ENCODE measurements around the gene CRYGD.
"Not testable (repeated sequence)": the region's sequence is repeated elsewhere in the genome, so short reads cannot be mapped to it uniquely, and the experiment has no call there.

Gene CRYGD

DNA sequence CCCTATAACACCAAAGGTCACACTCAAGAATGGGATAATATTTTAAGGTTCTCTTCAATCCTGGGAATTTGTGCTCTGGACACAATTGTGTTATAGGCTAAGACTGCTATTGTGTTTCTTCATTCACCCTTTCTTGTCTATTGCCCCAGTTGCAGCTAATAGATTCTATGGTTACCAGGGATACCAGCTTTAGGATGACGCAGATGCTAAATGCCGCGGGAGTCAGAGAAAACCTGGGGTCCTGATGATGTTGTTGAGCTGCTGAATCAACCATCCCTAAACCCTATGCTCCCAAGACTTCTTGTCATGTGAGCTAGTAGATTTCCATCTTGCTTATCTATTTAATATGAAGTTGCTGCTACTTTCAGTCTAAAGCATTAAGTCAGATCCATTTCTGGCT lies 5.4 kb downstream of the CRYGD start:
- no peak for ATAC-seq
- TF ChIP-seq, protein P1, sequence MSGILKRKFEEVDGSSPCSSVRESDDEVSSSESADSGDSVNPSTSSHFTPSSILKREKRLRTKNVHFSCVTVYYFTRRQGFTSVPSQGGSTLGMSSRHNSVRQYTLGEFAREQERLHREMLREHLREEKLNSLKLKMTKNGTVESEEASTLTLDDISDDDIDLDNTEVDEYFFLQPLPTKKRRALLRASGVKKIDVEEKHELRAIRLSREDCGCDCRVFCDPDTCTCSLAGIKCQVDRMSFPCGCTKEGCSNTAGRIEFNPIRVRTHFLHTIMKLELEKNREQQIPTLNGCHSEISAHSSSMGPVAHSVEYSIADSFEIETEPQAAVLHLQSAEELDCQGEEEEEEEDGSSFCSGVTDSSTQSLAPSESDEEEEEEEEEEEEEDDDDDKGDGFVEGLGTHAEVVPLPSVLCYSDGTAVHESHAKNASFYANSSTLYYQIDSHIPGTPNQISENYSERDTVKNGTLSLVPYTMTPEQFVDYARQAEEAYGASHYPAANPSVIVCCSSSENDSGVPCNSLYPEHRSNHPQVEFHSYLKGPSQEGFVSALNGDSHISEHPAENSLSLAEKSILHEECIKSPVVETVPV (CRISPR knock-in tag; IDR thresholded peaks at IDR 0.05), result no peak

DNA sequence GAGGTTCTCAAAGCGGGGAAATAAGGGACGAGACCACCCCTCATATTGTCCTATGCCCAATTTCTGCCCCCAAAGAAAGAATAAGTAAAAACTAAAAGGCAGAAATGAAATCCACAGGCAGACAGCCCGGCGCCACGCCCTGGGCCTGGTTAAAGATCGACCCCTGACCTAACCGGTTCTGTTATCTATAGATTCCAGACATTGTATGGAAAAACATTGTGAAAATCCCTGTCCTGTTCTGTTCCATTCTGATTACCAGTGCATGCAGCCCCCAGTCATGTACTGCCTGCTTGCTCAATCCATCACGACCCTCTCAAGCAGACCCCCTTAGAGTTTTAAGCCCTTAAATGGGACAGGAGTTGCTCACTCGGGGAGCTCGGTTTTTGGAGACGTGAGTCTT lies 6.9 kb downstream of the CRYGD start:
- not testable (repeated sequence) for ATAC-seq

DNA sequence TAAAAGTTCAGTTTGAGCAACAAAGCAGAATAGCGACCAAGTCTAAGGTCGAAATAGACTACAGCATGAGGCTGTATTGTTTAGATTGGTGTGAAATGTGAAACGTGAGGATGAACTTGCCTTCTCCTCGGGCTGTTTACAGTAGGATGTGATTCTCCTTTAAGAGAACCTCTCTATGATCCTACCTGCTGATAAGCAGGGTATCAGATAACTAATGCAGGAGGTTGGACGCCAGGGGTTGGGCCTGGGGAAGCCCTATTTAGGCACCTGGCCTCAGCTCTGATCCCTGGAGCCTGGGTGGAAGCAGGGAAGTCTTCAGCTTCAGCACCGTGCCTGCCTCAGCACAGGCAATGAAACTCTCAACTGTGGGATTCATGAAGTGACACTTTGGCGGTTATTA lies 11.4 kb downstream of the CRYGD start:
- ATAC-seq, result no peak
- TF ChIP-seq ZFP3 (CRISPR knock-in tag; IDR thresholded peaks at IDR 0.05), result no peak
- TF ChIP-seq TOX (CRISPR knock-in tag; IDR thresholded peaks at IDR 0.05; ENCODE audit: borderline replicate concordance), result no peak
- TF ChIP-seq, protein P2, sequence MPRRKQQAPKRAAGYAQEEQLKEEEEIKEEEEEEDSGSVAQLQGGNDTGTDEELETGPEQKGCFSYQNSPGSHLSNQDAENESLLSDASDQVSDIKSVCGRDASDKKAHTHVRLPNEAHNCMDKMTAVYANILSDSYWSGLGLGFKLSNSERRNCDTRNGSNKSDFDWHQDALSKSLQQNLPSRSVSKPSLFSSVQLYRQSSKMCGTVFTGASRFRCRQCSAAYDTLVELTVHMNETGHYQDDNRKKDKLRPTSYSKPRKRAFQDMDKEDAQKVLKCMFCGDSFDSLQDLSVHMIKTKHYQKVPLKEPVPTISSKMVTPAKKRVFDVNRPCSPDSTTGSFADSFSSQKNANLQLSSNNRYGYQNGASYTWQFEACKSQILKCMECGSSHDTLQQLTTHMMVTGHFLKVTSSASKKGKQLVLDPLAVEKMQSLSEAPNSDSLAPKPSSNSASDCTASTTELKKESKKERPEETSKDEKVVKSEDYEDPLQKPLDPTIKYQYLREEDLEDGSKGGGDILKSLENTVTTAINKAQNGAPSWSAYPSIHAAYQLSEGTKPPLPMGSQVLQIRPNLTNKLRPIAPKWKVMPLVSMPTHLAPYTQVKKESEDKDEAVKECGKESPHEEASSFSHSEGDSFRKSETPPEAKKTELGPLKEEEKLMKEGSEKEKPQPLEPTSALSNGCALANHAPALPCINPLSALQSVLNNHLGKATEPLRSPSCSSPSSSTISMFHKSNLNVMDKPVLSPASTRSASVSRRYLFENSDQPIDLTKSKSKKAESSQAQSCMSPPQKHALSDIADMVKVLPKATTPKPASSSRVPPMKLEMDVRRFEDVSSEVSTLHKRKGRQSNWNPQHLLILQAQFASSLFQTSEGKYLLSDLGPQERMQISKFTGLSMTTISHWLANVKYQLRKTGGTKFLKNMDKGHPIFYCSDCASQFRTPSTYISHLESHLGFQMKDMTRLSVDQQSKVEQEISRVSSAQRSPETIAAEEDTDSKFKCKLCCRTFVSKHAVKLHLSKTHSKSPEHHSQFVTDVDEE (CRISPR knock-in tag; IDR thresholded peaks at IDR 0.05), result no peak
- TF ChIP-seq ZFP30 (CRISPR knock-in tag; IDR thresholded peaks at IDR 0.05), result no peak

DNA sequence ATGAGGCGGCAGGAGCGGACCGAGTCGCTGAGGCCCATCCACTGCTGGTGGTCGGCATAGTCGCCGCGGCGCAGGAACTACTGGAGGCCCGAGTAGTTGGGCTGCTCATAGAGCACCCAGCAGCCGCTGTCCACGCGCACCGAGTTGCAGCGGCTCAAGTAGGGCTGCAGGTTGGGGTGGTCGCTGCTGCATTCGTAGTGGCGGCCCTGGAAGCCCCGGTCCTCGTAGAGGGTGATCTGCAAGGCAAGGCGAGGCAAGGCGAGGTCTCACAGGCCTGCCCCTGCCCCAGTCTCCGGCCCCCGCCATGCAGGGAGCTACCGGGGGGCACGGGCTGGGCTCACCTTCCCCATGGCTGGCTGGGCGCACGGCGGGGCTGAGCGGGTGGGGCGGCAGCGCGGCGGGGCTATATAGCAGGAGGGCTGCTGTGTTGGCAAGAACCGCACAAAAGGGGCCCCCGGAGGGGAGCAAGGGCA lies 12.0 kb downstream of the CRYGD start:
- not testable (repeated sequence) for ATAC-seq

DNA sequence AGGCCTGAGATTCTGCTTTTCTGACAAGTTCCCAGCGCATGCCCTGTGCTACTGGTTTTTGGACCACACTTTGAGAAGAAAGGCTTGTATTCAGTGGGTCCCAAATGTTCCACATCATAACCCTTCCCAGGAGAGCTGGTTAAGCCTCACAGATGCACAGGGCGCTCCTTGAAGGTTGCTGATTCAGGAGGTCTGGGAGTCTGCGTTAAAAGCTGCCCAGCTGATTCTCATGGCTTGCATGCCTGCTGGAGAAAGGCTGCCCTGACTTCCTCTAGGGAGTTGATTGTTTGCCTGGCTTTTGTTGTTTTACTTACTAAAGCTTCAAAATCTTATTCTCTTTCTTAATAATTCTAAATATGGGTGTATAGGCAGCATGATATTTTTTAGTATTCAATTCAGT lies 20.7 kb downstream of the CRYGD start:
- TF ChIP-seq PPARA (CRISPR knock-in tag; IDR thresholded peaks at IDR 0.05; ENCODE audit: borderline replicate concordance) (no peak), CSDC2 (CRISPR knock-in tag; IDR thresholded peaks at IDR 0.05) (no peak), ISL1 (CRISPR knock-in tag; IDR thresholded peaks at IDR 0.05) (no peak), ESRRG (CRISPR knock-in tag; IDR thresholded peaks at IDR 0.05) (no peak), TCF4 (CRISPR knock-in tag; IDR thresholded peaks at IDR 0.05; ENCODE audit: borderline replicate concordance) (no peak), ZC3H10 (CRISPR knock-in tag; IDR thresholded peaks at IDR 0.05) (no peak), OSR1 (CRISPR knock-in tag; IDR thresholded peaks at IDR 0.05) (no peak), TOX (CRISPR knock-in tag; IDR thresholded peaks at IDR 0.05; ENCODE audit: borderline replicate concordance) (no peak)
- TF ChIP-seq, protein P3, sequence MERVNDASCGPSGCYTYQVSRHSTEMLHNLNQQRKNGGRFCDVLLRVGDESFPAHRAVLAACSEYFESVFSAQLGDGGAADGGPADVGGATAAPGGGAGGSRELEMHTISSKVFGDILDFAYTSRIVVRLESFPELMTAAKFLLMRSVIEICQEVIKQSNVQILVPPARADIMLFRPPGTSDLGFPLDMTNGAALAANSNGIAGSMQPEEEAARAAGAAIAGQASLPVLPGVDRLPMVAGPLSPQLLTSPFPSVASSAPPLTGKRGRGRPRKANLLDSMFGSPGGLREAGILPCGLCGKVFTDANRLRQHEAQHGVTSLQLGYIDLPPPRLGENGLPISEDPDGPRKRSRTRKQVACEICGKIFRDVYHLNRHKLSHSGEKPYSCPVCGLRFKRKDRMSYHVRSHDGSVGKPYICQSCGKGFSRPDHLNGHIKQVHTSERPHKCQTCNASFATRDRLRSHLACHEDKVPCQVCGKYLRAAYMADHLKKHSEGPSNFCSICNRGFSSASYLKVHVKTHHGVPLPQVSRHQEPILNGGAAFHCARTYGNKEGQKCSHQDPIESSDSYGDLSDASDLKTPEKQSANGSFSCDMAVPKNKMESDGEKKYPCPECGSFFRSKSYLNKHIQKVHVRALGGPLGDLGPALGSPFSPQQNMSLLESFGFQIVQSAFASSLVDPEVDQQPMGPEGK (CRISPR knock-in tag; IDR thresholded peaks at IDR 0.05; ENCODE audit: borderline replicate concordance), result no peak
- ATAC-seq, result no peak

DNA sequence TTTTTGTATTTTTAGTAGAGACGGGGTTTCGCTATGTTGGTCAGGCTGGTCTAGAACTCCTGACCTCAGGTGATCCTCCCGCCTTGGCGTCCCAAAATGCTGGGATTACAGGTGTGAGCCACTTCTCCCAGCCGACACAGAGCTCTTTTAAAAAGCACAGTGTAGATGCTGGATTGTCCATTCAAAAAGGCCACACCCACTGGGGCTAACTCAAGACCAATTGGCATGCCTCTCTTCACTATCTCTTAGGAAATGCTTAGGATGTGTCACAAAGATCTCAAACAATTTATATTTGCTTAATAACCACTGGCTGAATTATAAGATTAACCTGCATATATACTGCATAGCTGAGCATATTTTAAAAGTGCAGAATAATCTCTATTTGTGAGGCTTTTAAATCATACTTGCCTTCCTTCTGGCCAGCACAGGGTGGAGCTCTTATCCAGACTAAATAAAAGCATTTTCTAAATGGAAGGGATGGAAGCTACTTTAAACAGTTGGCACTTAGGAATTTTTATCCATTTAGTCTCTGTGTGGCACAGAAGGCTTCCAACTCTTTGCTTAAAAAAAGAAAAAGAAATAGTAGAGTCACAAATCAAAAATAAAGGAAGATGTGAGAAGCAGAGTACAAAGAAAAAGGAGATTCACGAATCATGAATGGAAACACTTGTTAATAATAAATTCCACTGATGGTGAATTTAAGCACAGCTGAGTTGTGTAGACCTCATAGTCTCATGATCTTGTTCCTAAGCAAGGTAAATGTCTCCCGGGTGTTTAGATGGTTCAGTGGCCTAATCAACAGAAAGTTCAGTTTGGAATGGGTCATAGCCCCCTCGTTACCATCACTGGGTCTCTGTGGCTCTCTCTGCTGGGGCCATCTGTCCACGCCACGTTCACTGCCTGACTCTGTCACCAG lies 22.4 kb downstream of the CRYGD start:
- TF ChIP-seq PPARA (CRISPR knock-in tag; IDR thresholded peaks at IDR 0.05; ENCODE audit: borderline replicate concordance) (no peak), TOX (CRISPR knock-in tag; IDR thresholded peaks at IDR 0.05; ENCODE audit: borderline replicate concordance) (no peak), ZC3H10 (CRISPR knock-in tag; IDR thresholded peaks at IDR 0.05) (no peak), TCF4 (CRISPR knock-in tag; IDR thresholded peaks at IDR 0.05; ENCODE audit: borderline replicate concordance) (no peak), ZNF8 (CRISPR knock-in tag; IDR thresholded peaks at IDR 0.05) (no peak), GLIS3 (CRISPR knock-in tag; IDR thresholded peaks at IDR 0.05) (no peak), ESRRG (CRISPR knock-in tag; IDR thresholded peaks at IDR 0.05) (no peak), ISL1 (CRISPR knock-in tag; IDR thresholded peaks at IDR 0.05) (no peak)
- TF ChIP-seq, protein P4, sequence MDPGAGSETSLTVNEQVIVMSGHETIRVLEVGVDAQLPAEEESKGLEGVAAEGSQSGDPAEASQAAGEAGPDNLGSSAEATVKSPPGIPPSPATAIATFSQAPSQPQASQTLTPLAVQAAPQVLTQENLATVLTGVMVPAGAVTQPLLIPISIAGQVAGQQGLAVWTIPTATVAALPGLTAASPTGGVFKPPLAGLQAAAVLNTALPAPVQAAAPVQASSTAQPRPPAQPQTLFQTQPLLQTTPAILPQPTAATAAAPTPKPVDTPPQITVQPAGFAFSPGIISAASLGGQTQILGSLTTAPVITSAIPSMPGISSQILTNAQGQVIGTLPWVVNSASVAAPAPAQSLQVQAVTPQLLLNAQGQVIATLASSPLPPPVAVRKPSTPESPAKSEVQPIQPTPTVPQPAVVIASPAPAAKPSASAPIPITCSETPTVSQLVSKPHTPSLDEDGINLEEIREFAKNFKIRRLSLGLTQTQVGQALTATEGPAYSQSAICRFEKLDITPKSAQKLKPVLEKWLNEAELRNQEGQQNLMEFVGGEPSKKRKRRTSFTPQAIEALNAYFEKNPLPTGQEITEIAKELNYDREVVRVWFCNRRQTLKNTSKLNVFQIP (CRISPR knock-in tag; IDR thresholded peaks at IDR 0.05; ENCODE audit: borderline replicate concordance, low read depth), result no peak
- TF ChIP-seq, protein P1 (CRISPR knock-in tag; IDR thresholded peaks at IDR 0.05), result no peak
- peak; percentile 95 for ATAC-seq

Data from SK-N-SH treated with all-trans-retinoic acid at 6 μM for 48 hours (cell line).